GM12874 (cell line): ENCODE data around the gene FTSJ1.

ENCODE experiments used
- CTCF ChIP-seq: IDR thresholded peaks from 2 replicates; pipeline ENCODE4 v1.5.1; 2011; ENCODE audit warnings: low read depth, mild to moderate bottlenecking, control low read depth, low read length, moderate library complexity; ENCODE audit not compliant: insufficient read depth

FTSJ1 gene

GRCh38 chrX:48496660-48497059, 20.7 kb downstream of the FTSJ1 start:
- no peak for TF ChIP-seq CTCF

- no peak for TF ChIP-seq CTCF
These were observed 21.9 kb downstream of the FTSJ1 start for GRCh38 chrX:48497871-48498270.

- TF ChIP-seq CTCF = no peak
These were observed 22.4 kb downstream of the FTSJ1 start for GRCh38 chrX:48498374-48498809.

- TF ChIP-seq CTCF = no peak
These were observed 28.3 kb downstream of the FTSJ1 start for GRCh38 chrX:48504261-48504660.

- TF ChIP-seq CTCF = no peak
These were observed 29.5 kb downstream of the FTSJ1 start for GRCh38 chrX:48505481-48505880.

DNA sequence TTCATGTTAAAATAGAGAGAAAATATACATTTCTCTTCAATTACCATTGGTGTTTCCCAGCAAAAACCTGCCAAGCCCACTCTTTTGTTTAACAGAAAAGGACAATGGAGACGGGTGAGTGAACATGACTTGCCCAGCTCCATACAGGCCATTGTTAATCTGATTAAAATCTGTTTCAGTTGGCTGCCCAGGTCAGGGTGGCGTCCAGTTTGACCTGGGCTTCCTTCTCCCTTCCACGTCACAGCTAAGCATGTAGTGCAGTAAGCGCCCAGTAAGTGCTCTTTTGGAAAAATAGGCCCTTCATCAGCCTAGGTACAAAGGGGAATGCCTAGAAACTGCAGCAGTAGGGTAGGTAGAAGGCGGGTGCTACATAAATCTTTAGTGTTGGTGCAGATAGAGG, 31.2 kb downstream of the FTSJ1 start:
- TF ChIP-seq CTCF = no peak

DNA sequence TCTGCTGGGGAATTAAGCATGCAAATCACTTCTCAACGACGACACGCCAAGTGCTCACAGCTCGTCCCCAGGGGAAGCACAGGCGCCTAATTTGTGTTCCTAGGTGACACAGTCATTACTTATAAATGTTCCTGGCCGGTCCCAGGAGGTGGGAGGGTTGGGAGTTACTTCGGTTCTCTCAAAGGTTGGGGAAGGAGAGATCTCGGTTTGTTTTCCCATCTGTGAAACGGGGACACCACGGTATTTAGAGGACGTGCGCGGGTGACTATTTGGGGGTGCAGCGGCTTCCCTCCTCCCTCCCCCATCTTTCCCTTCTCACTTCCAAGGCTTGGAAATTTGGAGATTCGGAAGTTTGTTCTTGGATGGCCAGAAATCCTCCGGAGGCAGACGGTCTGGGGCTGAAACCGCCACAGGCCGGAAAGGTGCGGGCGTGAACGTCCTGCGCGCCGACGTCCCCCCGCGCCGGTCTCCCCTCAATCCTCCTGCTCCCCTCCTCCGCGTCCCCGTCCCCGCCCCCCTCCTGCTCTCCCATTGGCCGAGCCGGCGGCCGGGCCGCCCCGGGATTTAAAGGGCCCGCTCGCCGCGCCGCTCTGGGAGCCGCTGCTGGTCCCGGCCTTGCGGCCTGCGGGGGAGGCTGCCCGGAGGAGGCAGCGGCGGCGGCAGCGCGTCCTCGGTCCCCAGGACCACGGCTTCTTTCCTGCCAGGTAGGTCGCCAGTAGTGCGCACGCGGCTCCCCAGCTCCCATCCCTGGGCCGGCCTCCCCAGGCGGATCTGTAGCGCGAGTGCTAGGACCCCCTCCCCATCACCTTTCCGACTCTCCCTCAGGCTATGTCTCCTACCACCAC, 32.6 kb downstream of the FTSJ1 start, which contains the start of gene PORCN:
Gene PORCN (plus strand): TSS at position 593 of the 845 bp plus-strand sequence. CDS start 829 bp downstream, outside the sequence.
- no peak for TF ChIP-seq CTCF
